Measurements from ENCODE around the gene MRPL39.

MRPL39 gene

GRCh38 chr21:25541042-25541441 lies 66.2 kb downstream of the MRPL39 start:
- no peak overlapping the region for H3K4me3 ChIP-seq (ENCODE audit: low read depth, low read length)

- no peak overlapping the region for H3K4me3 ChIP-seq (ENCODE audit: low read depth, low read length)
Measured at GRCh38 chr21:25539606-25540005, 67.7 kb downstream of the MRPL39 start.

GRCh38 chr21:25537174-25537573 lies 70.1 kb downstream of the MRPL39 start:
- no peak overlapping the region for H3K4me3 ChIP-seq (ENCODE audit: low read depth, low read length)

- no peak overlapping the region for H3K4me3 ChIP-seq (ENCODE audit: low read depth, low read length)
Measured at GRCh38 chr21:25536752-25537151, 70.5 kb downstream of the MRPL39 start.

GRCh38 chr21:25535849-25536248 lies 71.4 kb downstream of the MRPL39 start:
- no peak overlapping the region for H3K4me3 ChIP-seq (ENCODE audit: low read depth, low read length)
